H9 (cell line): ENCODE measurements around the gene PRIM2. TPM values are rescaled to one million over a fixed set of nuclear protein-coding genes. Genes with fewer than 3 reads are reported as not detected.
"Not testable (repeated sequence)": the region's sequence is repeated elsewhere in the genome, so short reads cannot be mapped to it uniquely, and the experiment has no call there.

Source experiments
- DNase-seq: peaks from one replicate; pipeline ENCODE4 v3.0.0-alpha.2; 2017
- H2AFZ ChIP-seq: one replicate; pipeline ENCODE4 v1.6.1; 2013; ENCODE audit warnings: mild to moderate bottlenecking, low read length, control low read depth, moderate library complexity
- H2AK5ac ChIP-seq: 2 replicates; pipeline ENCODE4 v1.6.1; 2013; ENCODE audit warnings: low read length, control low read depth, mixed read lengths; ENCODE audit not compliant: insufficient read length
- H2BK120ac ChIP-seq: one replicate; pipeline ENCODE4 v1.6.1; 2013; ENCODE audit warnings: low read depth, mild to moderate bottlenecking, low read length, control low read depth, inconsistent platforms; ENCODE audit not compliant: poor library complexity, severe bottlenecking
- H2BK12ac ChIP-seq: 2 replicates; pipeline ENCODE4 v1.6.1; 2013; ENCODE audit warnings: low read length, control low read depth, mixed read lengths, low read depth; ENCODE audit not compliant: insufficient read length
- H2BK15ac ChIP-seq: 2 replicates; pipeline ENCODE4 v1.6.1; 2013; ENCODE audit warnings: low read depth, low read length, control low read depth
- H2BK20ac ChIP-seq: one replicate; pipeline ENCODE4 v1.6.1; 2013; ENCODE audit warnings: low read depth, mild to moderate bottlenecking, low read length, control low read depth, inconsistent platforms; ENCODE audit not compliant: poor library complexity, severe bottlenecking
- H2BK5ac ChIP-seq: 2 replicates; pipeline ENCODE4 v1.6.1; 2013; ENCODE audit warnings: low read length, control low read depth, mixed read lengths; ENCODE audit not compliant: insufficient read length
- H3K14ac ChIP-seq: 2 replicates; pipeline ENCODE4 v1.6.1; 2013; ENCODE audit warnings: low read length, control low read depth; ENCODE audit not compliant: insufficient read depth
- H3K18ac ChIP-seq: 2 replicates; pipeline ENCODE4 v1.6.1; 2013; ENCODE audit warnings: low read depth, mild to moderate bottlenecking, mixed read lengths, low read length, control low read depth; ENCODE audit not compliant: insufficient read length
- H3K23ac ChIP-seq: 2 replicates; pipeline ENCODE4 v1.6.1; 2013; ENCODE audit warnings: low read length, control low read depth, mixed read lengths, low read depth; ENCODE audit not compliant: insufficient read length
- H3K23me2 ChIP-seq: 2 replicates; pipeline ENCODE4 v1.6.1; 2013; ENCODE audit warnings: low read depth, mild to moderate bottlenecking, mixed read lengths, low read length, control low read depth; ENCODE audit not compliant: insufficient read length, poor library complexity, severe bottlenecking
- H3K27ac ChIP-seq: 2 replicates; pipeline ENCODE4 v1.5.1; 2013; ENCODE audit warnings: low read length, control low read depth, mixed read lengths, low read depth; ENCODE audit not compliant: insufficient read length
- H3K27me3 ChIP-seq: 2 replicates; pipeline ENCODE4 v1.6.1; 2013; ENCODE audit warnings: low read length, control low read depth, inconsistent platforms; ENCODE audit not compliant: insufficient read depth
- H3K4ac ChIP-seq: 2 replicates; pipeline ENCODE4 v1.6.1; 2013; ENCODE audit warnings: low read depth, mild to moderate bottlenecking, control low read depth, inconsistent platforms, low read length, moderate library complexity
- H3K4me1 ChIP-seq: 2 replicates; pipeline ENCODE4 v1.6.1; 2013; ENCODE audit warnings: low read length, control low read depth, inconsistent platforms; ENCODE audit not compliant: insufficient read depth
- H3K4me2 ChIP-seq: 2 replicates; pipeline ENCODE4 v1.6.1; 2013; ENCODE audit warnings: low read length, control low read depth, mixed read lengths; ENCODE audit not compliant: insufficient read length, insufficient read depth
- H3K56ac ChIP-seq: 2 replicates; pipeline ENCODE4 v1.6.1; 2013; ENCODE audit warnings: low read depth, mild to moderate bottlenecking, mixed read lengths, low read length, control low read depth; ENCODE audit not compliant: insufficient read length
- H3K79me1 ChIP-seq: 2 replicates; pipeline ENCODE4 v1.6.1; 2013; ENCODE audit warnings: low read depth, mild to moderate bottlenecking, moderate library complexity, low read length, control low read depth, inconsistent platforms; ENCODE audit not compliant: insufficient read depth, poor library complexity, severe bottlenecking
- H3K79me2 ChIP-seq: 2 replicates; pipeline ENCODE4 v1.6.1; 2013; ENCODE audit warnings: low read length, control low read depth, inconsistent platforms; ENCODE audit not compliant: insufficient read depth
- H3K9ac ChIP-seq: 2 replicates; pipeline ENCODE4 v1.6.1; 2013; ENCODE audit warnings: low read length, control low read depth, mixed read lengths; ENCODE audit not compliant: insufficient read length; ENCODE audit errors: extremely low read depth
- H3K9me3 ChIP-seq: one replicate; pipeline ENCODE4 v1.6.1; 2013; ENCODE audit warnings: low read depth, low read length, inconsistent platforms; ENCODE audit not compliant: control insufficient read depth
- H3T11ph ChIP-seq: one replicate; pipeline ENCODE4 v1.6.1; 2013; ENCODE audit warnings: mild to moderate bottlenecking, low read length, control low read depth, inconsistent platforms
- H4K20me1 ChIP-seq: one replicate; pipeline ENCODE4 v1.6.1; 2013; ENCODE audit not compliant: control insufficient read depth, insufficient read length, insufficient read depth
- H4K5ac ChIP-seq: 2 replicates; pipeline ENCODE4 v1.6.1; 2013; ENCODE audit warnings: low read depth, mild to moderate bottlenecking, mixed read lengths, low read length, control low read depth; ENCODE audit not compliant: insufficient read length
- H4K8ac ChIP-seq: replicated peaks from 2 replicates; pipeline ENCODE4 v1.6.1; 2013; ENCODE audit warnings: low read length, control low read depth, mixed read lengths, low read depth; ENCODE audit not compliant: insufficient read length
- H4K91ac ChIP-seq: 2 replicates; pipeline ENCODE4 v1.6.1; 2013; ENCODE audit warnings: low read depth, mild to moderate bottlenecking, moderate library complexity, mixed read lengths, low read length, control low read depth; ENCODE audit not compliant: insufficient read length
- H3K27ac Mint-ChIP-seq, 3 experiments: 2 replicates in 2 of 3; 3 replicates in 1 of 3; pipeline ENCODE4 v1.8.0; 2020 to 2021; ENCODE audit warnings: mixed read lengths in 3 of 3, mild to moderate bottlenecking in 1 of 3, moderate library complexity in 1 of 3
- H3K27me3 Mint-ChIP-seq: 2 replicates; pipeline ENCODE4 v1.8.0; 2021; ENCODE audit warnings: low read depth, mild to moderate bottlenecking, moderate library complexity, mixed read lengths
- H3K36me3 Mint-ChIP-seq, 3 experiments: 2 replicates in 2 of 3; 3 replicates in 1 of 3; pipeline ENCODE4 v1.8.0; 2020 to 2021; ENCODE audit warnings: low read depth in 3 of 3, mixed read lengths in 3 of 3; ENCODE audit not compliant: insufficient read depth in 1 of 3
- H3K4me1 Mint-ChIP-seq, 2 experiments: 2 replicates each; pipeline ENCODE4 v1.8.0; 2020; ENCODE audit warnings: mixed read lengths in 2 of 2
- H3K4me3 Mint-ChIP-seq, 2 experiments: 2 replicates in 1 of 2; 3 replicates in 1 of 2; pipeline ENCODE4 v1.8.0; 2020 to 2021; ENCODE audit warnings: mild to moderate bottlenecking in 2 of 2, mixed read lengths in 2 of 2, moderate library complexity in 1 of 2
- H3K9me3 Mint-ChIP-seq, 2 experiments: 2 replicates in 1 of 2; 3 replicates in 1 of 2; pipeline ENCODE4 v1.8.0; 2020; ENCODE audit warnings: mild to moderate bottlenecking in 2 of 2, mixed read lengths in 2 of 2, moderate library complexity in 1 of 2
- CTCF ChIP-seq: fragments of 200-600 bp; sonication (generic); conservative IDR thresholded peaks from 3 replicates; pipeline ENCODE4 v1.8.0; 2021; ENCODE audit warnings: antibody characterized with exemption, mild to moderate bottlenecking
- WGBS: extraction: QIAGEN DNeasy Blood & Tissue Kit; methylation state at CpG from one replicate; pipeline ENCODE4 v1.1.7; 2013; ENCODE audit warnings: missing lambda C conversion rate, low lambda C conversion rate, mixed read lengths; ENCODE audit not compliant: insufficient read length; ENCODE audit errors: extremely low coverage; 5-methylcytosine and 5-hydroxymethylcytosine counted together
- total RNA-seq: library from RNA; stranded (reverse); gene quantifications from 2 replicates; pipeline ENCODE4 v1.2.1, GENCODE V29; 2021

Gene PRIM2
- total RNA-seq, 1 experiment from 2014 or later: 43.0 TPM

GRCh38 chr6:57435475-57436160 lies 118.2 kb downstream of the PRIM2 start:
- Histone ChIP-seq H3K27me3 (no peaks in the 10 kb centered on the region), H3K4me2 (no peak overlapping the region), H3K14ac (no peak overlapping the region), H2BK12ac (no peak overlapping the region), H3K18ac (no peak overlapping the region), H2AK5ac (no peak overlapping the region), H3K27ac (no peak overlapping the region), H2AFZ (no peak overlapping the region), H4K8ac (no peak overlapping the region), H3K79me1 (no peaks in the 10 kb centered on the region), H3K23ac (no peak overlapping the region), H3K79me2 (no peaks in the 10 kb centered on the region), H4K91ac (no peak overlapping the region), H2BK20ac (no peak overlapping the region), H3K4me1 (no peaks in the 10 kb centered on the region; the same call in 1 of the 2 replicates), H2BK120ac (no peak overlapping the region), H2BK15ac (no peak overlapping the region), H3K9me3 (no peaks in the 10 kb centered on the region), H2BK5ac (no peak overlapping the region), H3K56ac (no peak overlapping the region), H3T11ph (no peak overlapping the region), H3K23me2 (no peaks in the 10 kb centered on the region), H3K9ac (no peak overlapping the region), H4K20me1 (no peaks in the 10 kb centered on the region), H4K5ac (no peak overlapping the region), H3K4ac (no peak overlapping the region)
- peaks cover 17 to 32% of the 10 kb centered on the region in 2 experiments for H3K4me1 Mint-ChIP-seq
- no peaks in the 10 kb centered on the region for H3K27me3 Mint-ChIP-seq
- no peak for TF ChIP-seq CTCF
- no peak for DNase-seq
- H3K27ac Mint-ChIP-seq: peak overlapping the region; percentile 52 to 83 (median 65); a peak in 6 of 7 replicates
- H3K4me3 Mint-ChIP-seq: no peak overlapping the region
- H3K36me3 Mint-ChIP-seq: no peaks in the 10 kb centered on the region
- no CpG with 5 or more reads among the region's 3 CpGs for WGBS
- H3K9me3 Mint-ChIP-seq: no peaks in the 10 kb centered on the region

- H3K4me2 ChIP-seq, H3K27me3 Mint-ChIP-seq, DNase-seq, H3K4ac ChIP-seq, H3K23ac ChIP-seq, H4K91ac ChIP-seq, H3K79me2 ChIP-seq, H2BK12ac ChIP-seq, H3K4me1 ChIP-seq, H2AK5ac ChIP-seq, H3K56ac ChIP-seq, H2BK5ac ChIP-seq, H3K9ac ChIP-seq, H3K36me3 Mint-ChIP-seq, H2BK20ac ChIP-seq, H3K79me1 ChIP-seq, H2BK120ac ChIP-seq, H3K9me3 ChIP-seq, H3K23me2 ChIP-seq, H4K8ac ChIP-seq, H3K18ac ChIP-seq, H2AFZ ChIP-seq, H2BK15ac ChIP-seq, H3K27me3 ChIP-seq, H3K9me3 Mint-ChIP-seq, H4K5ac ChIP-seq, H3K14ac ChIP-seq, H3T11ph ChIP-seq, H3K27ac ChIP-seq, H3K4me3 Mint-ChIP-seq, H4K20me1 ChIP-seq: not testable (repeated sequence)
- no CpG with 5 or more reads among the region's 1 CpG for WGBS
- Mint-ChIP-seq H3K4me1 (peaks cover 30 to 39% of the 10 kb centered on the region in 2 experiments), H3K27ac (peak overlapping the region in 2 of 3 experiments; percentile 44 to 48; a peak in 2 of 7 replicates)
These were observed 123.3 kb downstream of the PRIM2 start for GRCh38 chr6:57440735-57441134.
